PC-9 (cell line): ENCODE measurements around the gene FYN.

Experiments used
- EZH2 ChIP-seq: fragments of 200-600 bp; sonication (generic); IDR thresholded peaks from 2 replicates; pipeline ENCODE4 v1.8.0; 2017; ENCODE audit warnings: antibody characterized with exemption, low read depth
- TF ChIP-seq, protein P1 (sequence below): fragments of 200-600 bp; sonication (generic); conservative IDR thresholded peaks from 2 replicates; pipeline ENCODE4 v1.6.1; 2017; ENCODE audit warnings: mixed run types, antibody characterized with exemption, mild to moderate bottlenecking, moderate library complexity

DNA sequence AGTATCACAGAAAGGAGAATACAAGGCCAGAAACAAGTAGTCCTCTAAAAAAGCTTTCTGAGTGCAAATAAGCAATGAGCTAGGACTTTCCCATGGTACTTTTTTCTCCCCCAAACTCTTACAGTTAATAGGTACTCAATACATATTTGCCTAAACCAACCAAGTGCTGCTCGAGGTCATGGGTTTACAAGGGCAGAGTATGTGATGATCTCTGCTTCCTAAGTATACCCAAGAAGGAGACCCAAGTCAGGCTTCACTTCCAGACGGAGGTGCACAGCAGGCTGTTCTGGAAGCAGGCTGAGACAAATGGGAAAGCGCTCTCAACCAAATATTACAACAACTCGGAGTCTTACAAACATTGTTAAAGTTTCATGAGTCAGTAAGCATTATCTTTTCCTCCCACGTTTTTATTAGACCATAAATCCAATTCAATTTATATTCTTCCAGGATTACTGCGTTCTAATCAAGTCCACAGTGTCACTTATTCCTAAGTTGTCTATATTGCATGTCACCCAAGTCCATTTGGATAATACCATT lies 8.1 kb downstream of the FYN start:
- TF ChIP-seq, protein P1, sequence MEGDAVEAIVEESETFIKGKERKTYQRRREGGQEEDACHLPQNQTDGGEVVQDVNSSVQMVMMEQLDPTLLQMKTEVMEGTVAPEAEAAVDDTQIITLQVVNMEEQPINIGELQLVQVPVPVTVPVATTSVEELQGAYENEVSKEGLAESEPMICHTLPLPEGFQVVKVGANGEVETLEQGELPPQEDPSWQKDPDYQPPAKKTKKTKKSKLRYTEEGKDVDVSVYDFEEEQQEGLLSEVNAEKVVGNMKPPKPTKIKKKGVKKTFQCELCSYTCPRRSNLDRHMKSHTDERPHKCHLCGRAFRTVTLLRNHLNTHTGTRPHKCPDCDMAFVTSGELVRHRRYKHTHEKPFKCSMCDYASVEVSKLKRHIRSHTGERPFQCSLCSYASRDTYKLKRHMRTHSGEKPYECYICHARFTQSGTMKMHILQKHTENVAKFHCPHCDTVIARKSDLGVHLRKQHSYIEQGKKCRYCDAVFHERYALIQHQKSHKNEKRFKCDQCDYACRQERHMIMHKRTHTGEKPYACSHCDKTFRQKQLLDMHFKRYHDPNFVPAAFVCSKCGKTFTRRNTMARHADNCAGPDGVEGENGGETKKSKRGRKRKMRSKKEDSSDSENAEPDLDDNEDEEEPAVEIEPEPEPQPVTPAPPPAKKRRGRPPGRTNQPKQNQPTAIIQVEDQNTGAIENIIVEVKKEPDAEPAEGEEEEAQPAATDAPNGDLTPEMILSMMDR, result no peak
- TF ChIP-seq EZH2, result no peak
